ENCODE results near the gene ADSL.

ADSL gene

DNA sequence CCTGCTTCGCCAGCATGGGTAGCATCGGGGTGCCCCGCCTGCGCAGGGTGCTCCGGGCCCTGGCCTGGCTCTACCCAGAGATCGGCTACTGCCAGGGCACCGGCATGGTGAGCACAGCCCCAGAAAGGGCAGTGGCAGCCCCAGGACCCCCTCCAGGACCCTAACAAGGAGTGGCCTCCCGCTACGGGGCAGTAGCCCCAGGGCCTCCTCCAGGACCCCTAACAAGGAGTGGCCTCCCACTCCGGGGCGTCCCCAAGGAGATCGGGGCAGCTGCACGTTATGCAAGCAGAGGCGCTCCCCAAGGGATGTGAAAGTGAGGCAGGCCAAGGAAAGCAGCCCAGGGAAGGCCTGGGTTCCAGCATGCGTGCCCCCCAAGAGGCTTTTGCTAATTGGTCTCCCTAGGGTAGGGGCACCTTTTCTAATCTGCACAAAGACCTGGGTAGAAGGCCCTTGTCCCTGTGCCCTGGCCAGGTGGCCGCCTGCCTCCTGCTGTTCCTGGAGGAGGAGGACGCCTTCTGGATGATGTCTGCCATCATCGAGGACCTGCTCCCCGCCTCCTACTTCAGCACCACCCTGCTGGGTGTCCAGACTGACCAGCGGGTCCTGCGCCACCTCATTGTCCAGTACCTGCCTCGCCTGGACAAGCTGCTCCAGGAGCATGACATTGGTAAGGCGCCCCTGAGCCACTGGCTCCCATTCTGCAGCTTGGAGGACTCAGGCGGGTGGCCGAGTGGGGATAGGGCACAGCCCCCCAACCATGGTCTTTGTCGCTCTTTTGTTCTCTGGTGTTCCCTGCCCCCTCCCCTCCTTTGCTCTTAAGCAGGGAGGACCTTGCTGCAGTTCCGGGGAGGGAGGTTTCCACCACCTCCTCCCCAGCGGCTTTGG is 59.1 kb downstream of the ADSL start:
- no peak for DNase-seq (ENCODE audit: low read depth)

GRCh38 chr22:40406063-40406890 is 60.0 kb downstream of the ADSL start:
- DNase-seq (ENCODE audit: low read depth), result no peak

DNA sequence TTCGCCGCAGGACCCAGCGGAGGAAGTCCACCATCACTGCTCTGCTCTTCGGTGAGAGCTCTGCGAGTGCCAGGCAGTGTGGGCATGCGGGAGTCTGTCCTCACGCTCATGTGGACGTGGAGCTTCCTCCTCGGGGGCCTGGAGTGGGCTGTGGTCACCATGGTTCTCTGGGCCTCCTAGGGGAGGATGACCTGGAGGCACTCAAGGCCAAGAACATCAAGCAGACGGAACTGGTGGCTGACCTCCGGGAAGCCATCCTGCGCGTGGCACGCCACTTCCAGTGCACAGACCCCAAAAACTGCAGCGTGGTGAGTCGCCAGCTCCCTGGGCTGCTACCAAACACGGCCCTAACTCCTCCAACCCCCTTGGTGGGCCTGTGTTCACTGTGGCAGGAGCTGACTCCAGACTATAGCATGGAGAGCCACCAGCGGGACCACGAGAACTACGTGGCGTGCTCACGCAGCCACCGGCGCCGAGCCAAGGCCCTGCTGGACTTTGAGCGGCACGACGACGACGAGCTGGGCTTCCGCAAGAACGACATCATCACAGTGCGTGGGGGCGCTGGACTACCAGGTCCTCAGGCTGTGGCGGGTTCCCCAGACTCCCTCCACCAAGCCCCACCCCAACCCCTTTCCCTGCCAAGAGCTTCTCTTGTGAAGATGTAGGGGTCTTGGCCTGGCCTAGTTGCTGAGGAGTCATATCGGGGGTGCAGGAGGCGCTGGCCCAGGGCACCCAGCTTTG is 60.9 kb downstream of the ADSL start:
- no peak for DNase-seq (ENCODE audit: low read depth)

DNA sequence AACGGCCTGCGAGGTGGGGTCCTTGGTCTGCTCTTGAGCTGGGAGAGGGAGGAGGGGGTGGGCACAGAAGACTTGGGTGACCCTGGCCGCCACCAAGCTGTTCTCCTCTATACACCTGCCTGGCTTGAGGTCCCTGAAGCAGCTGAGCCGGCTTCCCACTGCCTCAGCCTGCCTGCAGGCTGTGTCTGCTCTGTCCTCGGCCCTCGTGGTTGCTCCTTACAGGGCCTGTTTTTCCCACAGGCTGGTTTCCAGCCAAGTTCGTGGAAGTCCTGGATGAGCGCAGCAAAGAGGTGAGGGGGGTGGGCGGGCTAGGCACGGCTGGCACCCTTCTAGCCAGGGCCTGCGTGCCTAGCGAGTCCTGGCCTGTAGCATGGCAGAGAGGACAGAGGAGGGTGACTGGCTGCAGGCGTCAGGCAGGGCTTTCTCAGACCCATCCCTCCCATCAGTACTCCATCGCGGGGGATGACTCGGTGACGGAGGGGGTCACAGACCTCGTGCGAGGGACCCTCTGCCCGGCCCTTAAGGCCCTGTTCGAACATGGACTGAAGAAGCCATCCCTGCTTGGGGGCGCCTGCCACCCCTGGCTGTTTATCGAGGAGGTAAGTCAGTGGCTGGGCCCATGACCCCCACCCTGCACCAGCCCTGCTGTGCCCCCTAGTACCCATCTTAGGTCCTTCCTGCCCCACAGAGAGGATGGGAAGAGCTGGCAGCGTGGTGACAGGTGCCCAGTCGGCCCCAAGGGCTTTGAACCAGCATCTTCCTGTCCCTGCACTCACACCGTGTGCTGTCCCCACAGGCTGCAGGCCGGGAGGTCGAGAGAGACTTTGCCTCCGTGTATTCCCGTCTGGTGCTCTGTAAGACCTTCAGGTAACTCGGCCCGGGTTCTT is 61.8 kb downstream of the ADSL start:
- DNase-seq (ENCODE audit: low read depth), result no peak

DNA sequence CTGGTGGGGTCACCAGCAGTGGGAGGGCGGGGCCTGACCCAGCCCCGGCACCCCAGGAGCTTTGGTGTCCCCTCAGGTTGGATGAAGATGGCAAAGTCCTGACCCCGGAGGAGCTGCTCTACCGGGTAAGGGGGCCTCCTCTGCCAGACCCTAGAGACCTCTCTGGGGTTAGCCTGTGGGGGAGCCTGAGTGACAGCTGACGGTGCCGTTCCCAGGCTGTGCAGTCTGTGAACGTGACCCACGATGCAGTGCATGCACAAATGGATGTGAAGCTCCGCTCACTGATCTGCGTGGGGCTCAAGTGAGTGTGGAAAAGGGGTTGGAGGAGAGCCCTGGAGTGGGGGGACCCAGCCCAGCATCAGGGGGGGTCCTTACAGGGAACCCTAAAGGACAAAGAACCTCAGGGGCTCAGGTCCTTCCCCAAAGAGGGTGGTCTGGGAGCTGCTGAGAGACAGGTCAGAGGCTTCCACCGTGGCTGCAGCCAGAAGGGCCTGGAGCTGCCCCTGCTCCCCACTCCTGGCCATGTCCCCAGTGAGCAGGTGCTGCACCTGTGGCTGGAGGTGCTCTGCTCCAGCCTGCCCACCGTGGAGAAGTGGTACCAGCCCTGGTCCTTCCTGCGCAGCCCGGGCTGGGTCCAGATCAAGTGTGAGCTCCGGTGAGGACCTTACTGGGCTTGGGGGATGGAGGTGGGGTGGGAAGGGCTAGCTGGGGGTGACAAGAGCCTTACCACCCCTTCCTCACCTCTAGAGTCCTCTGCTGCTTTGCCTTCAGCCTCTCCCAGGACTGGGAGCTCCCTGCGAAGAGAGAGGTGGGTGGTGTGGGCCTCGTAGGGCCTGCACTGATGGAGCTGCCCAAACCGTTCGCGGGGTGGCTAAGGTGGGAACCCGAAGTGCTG is 62.7 kb downstream of the ADSL start:
- DNase-seq (ENCODE audit: low read depth), result no peak

GRCh38 chr22:40409613-40410113 is 63.4 kb downstream of the ADSL start:
- DNase-seq (ENCODE audit: low read depth), result no peak

DNA sequence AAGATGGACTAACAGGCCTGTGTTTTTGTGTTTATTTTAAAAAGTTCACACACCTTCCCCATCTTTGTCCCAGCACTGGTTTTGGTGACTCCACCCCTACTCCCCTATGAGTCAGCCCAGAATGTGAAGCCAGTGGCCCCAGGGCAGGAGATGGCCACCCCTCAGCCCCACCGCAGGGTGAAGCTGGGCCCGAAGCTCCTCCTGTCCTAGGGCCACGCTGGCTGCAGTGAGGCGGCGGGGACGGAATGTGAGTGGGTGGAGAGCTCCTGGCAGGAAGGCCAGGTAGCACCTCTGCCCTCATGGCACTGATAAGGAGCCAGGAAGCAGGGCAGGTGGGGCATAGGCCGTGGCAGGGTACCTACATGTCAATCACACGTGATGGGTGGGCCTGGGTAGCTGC is 64.0 kb downstream of the ADSL start:
- no peak for DNase-seq (ENCODE audit: low read depth)

GRCh38 chr22:40410731-40411505 is 64.6 kb downstream of the ADSL start:
- DNase-seq (ENCODE audit: low read depth), result no peak

GRCh38 chr22:40411506-40411861 is 65.2 kb downstream of the ADSL start:
- DNase-seq (ENCODE audit: low read depth), result no peak

DNA sequence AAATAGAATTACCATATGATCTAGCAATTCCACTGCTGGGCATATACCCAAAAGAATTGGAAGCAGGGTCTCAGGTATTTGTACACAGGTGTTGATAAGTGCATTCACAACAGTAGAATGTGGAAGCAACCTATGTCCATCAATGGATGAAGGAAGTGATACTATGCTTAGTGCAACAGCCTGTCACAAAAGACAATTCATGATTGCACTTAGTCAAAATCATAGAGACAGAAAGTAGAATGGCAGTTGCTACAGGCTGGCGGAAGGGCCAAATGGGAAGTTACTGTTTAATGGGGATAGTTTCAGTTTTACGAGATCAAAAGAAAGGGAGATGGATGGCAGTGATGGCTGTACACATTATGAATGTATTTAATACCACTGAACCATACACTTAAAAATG is 66.1 kb downstream of the ADSL start:
- DNase-seq (ENCODE audit: low read depth), result no peak

- no peak for DNase-seq (ENCODE audit: low read depth)
These were observed 67.6 kb downstream of the ADSL start for GRCh38 chr22:40413873-40414272.

- no peak for DNase-seq (ENCODE audit: low read depth)
These were observed 68.0 kb downstream of the ADSL start for GRCh38 chr22:40414311-40414710.

- DNase-seq (ENCODE audit: low read depth), result no peak
These were observed 68.7 kb downstream of the ADSL start for GRCh38 chr22:40414838-40415505.

- no peak for DNase-seq (ENCODE audit: low read depth)
These were observed 69.4 kb downstream of the ADSL start for GRCh38 chr22:40415531-40416266.

- no peak for DNase-seq (ENCODE audit: low read depth)
These were observed 69.9 kb downstream of the ADSL start for GRCh38 chr22:40416267-40416570.

DNA sequence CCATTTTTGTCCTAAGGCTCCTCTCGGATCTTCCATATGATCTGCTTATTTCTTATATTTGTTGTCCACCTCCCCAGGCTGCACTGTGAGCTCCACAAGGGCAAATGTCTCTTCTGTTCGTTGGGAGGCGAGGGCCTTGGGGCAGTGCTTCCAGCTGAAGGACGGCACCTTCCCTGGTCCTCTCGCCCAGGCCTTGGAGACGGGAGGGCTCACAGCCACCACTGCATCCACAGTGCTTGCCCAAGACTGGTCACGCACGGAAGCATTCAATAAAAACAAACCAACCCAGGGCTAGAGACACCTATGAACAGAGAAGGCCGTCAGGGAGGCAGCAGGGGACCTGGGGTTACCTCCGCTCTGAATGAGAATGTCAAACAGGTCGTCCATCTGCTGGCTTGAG is 70.3 kb downstream of the ADSL start:
- no peak for DNase-seq (ENCODE audit: low read depth)

DNA sequence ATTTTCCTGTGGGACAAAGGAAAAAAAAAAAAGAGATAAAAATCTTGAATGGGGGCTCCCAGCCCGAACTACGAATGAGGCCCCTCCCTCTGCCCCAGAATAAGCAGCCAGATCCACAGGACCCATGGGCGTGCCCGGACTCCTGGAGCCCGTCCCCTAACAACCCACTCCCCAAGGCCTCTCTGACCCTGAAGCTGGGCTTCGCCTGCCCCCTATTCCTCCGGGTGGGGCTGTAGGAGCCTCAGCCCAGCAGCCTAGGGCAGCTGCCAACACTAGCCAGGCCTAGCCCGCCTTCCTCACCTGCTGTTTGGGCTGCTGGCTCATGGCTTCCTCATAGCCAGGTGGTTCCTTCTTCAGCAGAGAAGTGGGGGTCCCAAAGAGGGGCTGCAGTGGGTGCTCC is 70.7 kb downstream of the ADSL start:
- no peak for DNase-seq (ENCODE audit: low read depth)

GRCh38 chr22:40417881-40418280 is 71.6 kb downstream of the ADSL start:
- DNase-seq (ENCODE audit: low read depth), result no peak

All from activated T-cell treated with anti-CD3 and anti-CD28 coated beads for 1 hour (primary cell).